GM12891 (cell line): ENCODE results near the gene CFAP46.

Source experiments
- PAX5 ChIP-seq: IDR thresholded peaks from 2 replicates; pipeline ENCODE4 v1.6.1; 2011; ENCODE audit warnings: low read length, moderate library complexity, mild to moderate bottlenecking; ENCODE audit not compliant: insufficient read depth, severe bottlenecking
- POLR2A ChIP-seq: IDR thresholded peaks from 2 replicates; pipeline ENCODE4 v1.6.1; 2011; ENCODE audit warnings: low read depth, low read length, control low read depth
- POLR2AphosphoS5 ChIP-seq: IDR thresholded peaks from 2 replicates; pipeline ENCODE4 v1.6.1; 2011; ENCODE audit warnings: low read depth, low read length, control low read depth
- POU2F2 ChIP-seq: IDR thresholded peaks from 2 replicates; pipeline ENCODE4 v1.6.1; 2011; ENCODE audit warnings: low read depth, mild to moderate bottlenecking, control low read depth, low read length, moderate library complexity
- SPI1 ChIP-seq: IDR thresholded peaks from 2 replicates; pipeline ENCODE4 v1.6.1; 2011; ENCODE audit warnings: low read depth, low read length, control low read depth
- TAF1 ChIP-seq: IDR thresholded peaks from 2 replicates; pipeline ENCODE4 v1.6.1; 2011; ENCODE audit warnings: low read depth, low read length, control low read depth

GRCh38 chr10:132904181-132904813 lies 38.1 kb downstream of the CFAP46 start:
- TF ChIP-seq POU2F2 (no peak), POLR2A (no peak), POLR2AphosphoS5 (no peak), TAF1 (no peak), SPI1 (no peak), PAX5 (no peak)
